Loucy (cell line): ENCODE data around the gene UBALD2.
"Not testable (repeated sequence)": the region's sequence is repeated elsewhere in the genome, so short reads cannot be mapped to it uniquely, and the experiment has no call there.

Experiments
- H2AFZ ChIP-seq: fragments of 200-600 bp; sonication (generic); 2 replicates; pipeline ENCODE4 v1.6.0; 2016; ENCODE audit warnings: antibody characterized with exemption, mild to moderate bottlenecking, low read length, moderate library complexity
- H3F3A ChIP-seq: fragments of 200-600 bp; 2 replicates; pipeline ENCODE4 v1.6.0; 2016; ENCODE audit warnings: antibody characterized with exemption, low read depth, mild to moderate bottlenecking
- H3K27me3 ChIP-seq: fragments of 200-600 bp; sonication (generic); 2 replicates; pipeline ENCODE4 v1.6.1; 2014; ENCODE audit warnings: low read length, mild to moderate bottlenecking; ENCODE audit not compliant: insufficient read depth, poor library complexity, severe bottlenecking
- H3K36me3 ChIP-seq: fragments of 200-600 bp; sonication (generic); 2 replicates; pipeline ENCODE4 v1.6.1; 2016; ENCODE audit warnings: low read length; ENCODE audit not compliant: insufficient read depth
- H3K4me1 ChIP-seq: fragments of 200-600 bp; sonication (generic); 2 replicates; pipeline ENCODE4 v1.5.1; 2014; ENCODE audit warnings: low read length, mild to moderate bottlenecking; ENCODE audit not compliant: insufficient read depth, poor library complexity, severe bottlenecking
- H3K4me2 ChIP-seq: fragments of 200-600 bp; sonication (generic); 2 replicates; pipeline ENCODE4 v1.6.0; 2014; ENCODE audit warnings: antibody characterized with exemption, low read length, low read depth, mild to moderate bottlenecking; ENCODE audit not compliant: poor library complexity, severe bottlenecking
- H3K4me3 ChIP-seq: fragments of 200-600 bp; sonication (generic); 2 replicates; pipeline ENCODE4 v1.5.1; 2014; ENCODE audit warnings: low read length, mild to moderate bottlenecking, mixed read lengths; ENCODE audit not compliant: poor library complexity, severe bottlenecking
- H3K79me2 ChIP-seq: fragments of 200-600 bp; sonication (generic); 2 replicates; pipeline ENCODE4 v1.6.1; 2014; ENCODE audit warnings: low read length; ENCODE audit not compliant: insufficient read depth
- H3K9ac ChIP-seq: fragments of 200-600 bp; sonication (generic); 2 replicates; pipeline ENCODE4 v1.6.0; 2014; ENCODE audit warnings: mild to moderate bottlenecking, low read depth, low read length, moderate library complexity; ENCODE audit not compliant: poor library complexity, severe bottlenecking
- H3K9me2 ChIP-seq: fragments of 200-600 bp; sonication (generic); replicated peaks from 2 replicates; pipeline ENCODE4 v1.6.1; 2016; ENCODE audit warnings: low read depth, low read length, mixed read lengths
- H3K9me3 ChIP-seq: fragments of 200-600 bp; sonication (generic); 2 replicates; pipeline ENCODE4 v1.6.1; 2014; ENCODE audit warnings: mild to moderate bottlenecking, antibody characterized with exemption, low read length, low read depth; ENCODE audit not compliant: insufficient read depth
- H4K20me1 ChIP-seq: fragments of 200-600 bp; sonication (generic); 2 replicates; pipeline ENCODE4 v1.6.0; 2014; ENCODE audit warnings: antibody characterized with exemption, low read length, mild to moderate bottlenecking; ENCODE audit not compliant: insufficient read depth, poor library complexity, severe bottlenecking
- CTCF ChIP-seq: fragments of 200-600 bp; sonication (generic); conservative IDR thresholded peaks from 2 replicates; pipeline ENCODE4 v1.5.1; 2014; ENCODE audit warnings: mild to moderate bottlenecking, antibody characterized with exemption, low read length
- EZH2phosphoT487 ChIP-seq: fragments of 200-600 bp; IDR thresholded peaks from 2 replicates; pipeline ENCODE4 v1.6.1; 2018; ENCODE audit warnings: antibody characterized with exemption, mild to moderate bottlenecking, moderate library complexity, borderline replicate concordance

Gene UBALD2

GRCh38 chr17:76241691-76242255 lies 23.4 kb upstream of the UBALD2 start:
- Histone ChIP-seq H3K4me3 (no peak overlapping the region), H3K9me2 (no peaks in the 10 kb centered on the region), H2AFZ (no peak overlapping the region), H3K9me3 (no peaks in the 10 kb centered on the region), H3K4me2 (no peak overlapping the region), H4K20me1 (no peaks in the 10 kb centered on the region), H3K27me3 (peaks cover 20% of the 10 kb centered on the region), H3F3A (no peaks in the 10 kb centered on the region), H3K79me2 (no peaks in the 10 kb centered on the region), H3K36me3 (no peaks in the 10 kb centered on the region), H3K4me1 (peaks cover 4% of the 10 kb centered on the region), H3K9ac (no peak overlapping the region)
- no peak for TF ChIP-seq CTCF
- no peak for TF ChIP-seq EZH2phosphoT487

- Histone ChIP-seq H3K79me2 (no peaks in the 10 kb centered on the region), H2AFZ (no peak overlapping the region), H3K36me3 (no peaks in the 10 kb centered on the region), H3K9me2 (no peaks in the 10 kb centered on the region), H3K4me2 (no peak overlapping the region), H3K4me1 (peaks cover 4% of the 10 kb centered on the region), H3F3A (no peaks in the 10 kb centered on the region), H3K9ac (no peak overlapping the region), H3K4me3 (no peak overlapping the region), H3K9me3 (no peaks in the 10 kb centered on the region), H4K20me1 (no peaks in the 10 kb centered on the region), H3K27me3 (peaks cover 20% of the 10 kb centered on the region)
- TF ChIP-seq CTCF (no peak), EZH2phosphoT487 (no peak)
Observed at GRCh38 chr17:76243826-76244679, 21.1 kb upstream of the UBALD2 start.

DNA sequence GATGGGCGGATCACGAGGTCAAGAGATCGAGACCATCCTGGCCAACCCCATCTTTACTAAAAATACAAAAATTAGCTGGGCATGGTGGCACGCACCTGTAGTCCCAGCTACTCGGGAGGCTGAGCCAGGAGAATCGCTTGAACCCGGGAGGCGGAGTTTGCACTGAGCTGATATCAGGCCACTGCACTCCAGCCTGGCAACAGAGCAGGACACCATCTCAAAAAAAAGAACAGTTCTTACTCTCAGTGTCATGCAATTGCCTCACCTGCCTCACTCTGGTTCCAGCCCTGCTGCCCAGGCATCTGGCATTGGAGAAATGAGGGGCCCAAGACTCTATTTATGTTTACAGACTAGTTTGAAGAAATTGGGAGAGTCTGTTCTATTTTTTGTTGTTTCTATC lies 20.4 kb upstream of the UBALD2 start:
- H3K4me1 ChIP-seq, H3K9me3 ChIP-seq, H2AFZ ChIP-seq, H4K20me1 ChIP-seq, H3K36me3 ChIP-seq, H3K9ac ChIP-seq, H3K9me2 ChIP-seq, H3F3A ChIP-seq, H3K79me2 ChIP-seq, H3K4me3 ChIP-seq, H3K4me2 ChIP-seq: not testable (repeated sequence)
- H3K27me3 ChIP-seq, result peaks cover 20% of the 10 kb centered on the region
